ENCODE measurements around the gene NACC2.

Gene NACC2

GRCh38 chr9:136115206-136115605 is 20.1 kb upstream of the NACC2 start:
- no peak for TF ChIP-seq CTCF (IDR thresholded peaks at IDR 0.05; ENCODE audit: insufficient read depth, low read length, poor library complexity, severe bottlenecking)
- Histone ChIP-seq H3K27me3 (replicated peaks; ENCODE audit: control insufficient read depth, insufficient read depth, low read length) (no peaks in the 10 kb centered on the region), H3K36me3 (ENCODE audit: control insufficient read depth, insufficient read depth, low read length) (peaks cover 2% of the 10 kb centered on the region), H3K4me3 (replicated peaks; ENCODE audit: low read depth, low read length) (no peak overlapping the region)
- no peak for DNase-seq (ENCODE audit: extremely low read depth, insufficient read length)

GRCh38 chr9:136114610-136115009 is 19.5 kb upstream of the NACC2 start:
- no peak for DNase-seq (ENCODE audit: extremely low read depth, insufficient read length)
- H3K4me3 ChIP-seq (replicated peaks; ENCODE audit: low read depth, low read length) = no peak overlapping the region
- no peak for TF ChIP-seq CTCF (IDR thresholded peaks at IDR 0.05; ENCODE audit: insufficient read depth, low read length, poor library complexity, severe bottlenecking)
- H3K36me3 ChIP-seq (ENCODE audit: control insufficient read depth, insufficient read depth, low read length) = peaks cover 2% of the 10 kb centered on the region
- no peaks in the 10 kb centered on the region for H3K27me3 ChIP-seq (replicated peaks; ENCODE audit: control insufficient read depth, insufficient read depth, low read length)

- no peak for DNase-seq (ENCODE audit: extremely low read depth, insufficient read length)
- no peaks in the 10 kb centered on the region for H3K27me3 ChIP-seq (replicated peaks; ENCODE audit: control insufficient read depth, insufficient read depth, low read length)
- H3K4me3 ChIP-seq (replicated peaks; ENCODE audit: low read depth, low read length) = no peak overlapping the region
- peaks cover 2% of the 10 kb centered on the region for H3K36me3 ChIP-seq (ENCODE audit: control insufficient read depth, insufficient read depth, low read length)
- TF ChIP-seq CTCF (IDR thresholded peaks at IDR 0.05; ENCODE audit: insufficient read depth, low read length, poor library complexity, severe bottlenecking) = no peak
These were observed 17.5 kb upstream of the NACC2 start for GRCh38 chr9:136112541-136112940.

GRCh38 chr9:136111910-136112309 is 16.8 kb upstream of the NACC2 start:
- no peak for TF ChIP-seq CTCF (IDR thresholded peaks at IDR 0.05; ENCODE audit: insufficient read depth, low read length, poor library complexity, severe bottlenecking)
- no peak overlapping the region for H3K4me3 ChIP-seq (replicated peaks; ENCODE audit: low read depth, low read length)
- no peaks in the 10 kb centered on the region for H3K27me3 ChIP-seq (replicated peaks; ENCODE audit: control insufficient read depth, insufficient read depth, low read length)
- peaks cover 2% of the 10 kb centered on the region for H3K36me3 ChIP-seq (ENCODE audit: control insufficient read depth, insufficient read depth, low read length)
- DNase-seq (ENCODE audit: extremely low read depth, insufficient read length) = no peak

GRCh38 chr9:136111190-136111589 is 16.1 kb upstream of the NACC2 start:
- DNase-seq (ENCODE audit: extremely low read depth, insufficient read length) = no peak
- H3K36me3 ChIP-seq (ENCODE audit: control insufficient read depth, insufficient read depth, low read length) = peaks cover 2% of the 10 kb centered on the region
- no peak for TF ChIP-seq CTCF (IDR thresholded peaks at IDR 0.05; ENCODE audit: insufficient read depth, low read length, poor library complexity, severe bottlenecking)
- no peaks in the 10 kb centered on the region for H3K27me3 ChIP-seq (replicated peaks; ENCODE audit: control insufficient read depth, insufficient read depth, low read length)
- H3K4me3 ChIP-seq (replicated peaks; ENCODE audit: low read depth, low read length) = peak overlapping the region; percentile 73

Measured in GM06990 (cell line).